Transverse colon (tissue), 3 donors: Measurements from ENCODE around the gene MARCHF3.

Source experiments
- POLR2A ChIP-seq: fragments of 450-650 bp; IDR thresholded peaks from one replicate; pipeline ENCODE4 v1.6.1; 2016; ENCODE audit warnings: antibody characterized with exemption, mild to moderate bottlenecking, moderate library complexity
- POLR2AphosphoS5 ChIP-seq, 3 donors: sonication (generic); formaldehyde crosslinking; IDR thresholded peaks; one replicate each; pipeline ENCODE4 v1.6.1; 2016; ENCODE audit warnings: antibody characterized with exemption in 3 of 3

DNA sequence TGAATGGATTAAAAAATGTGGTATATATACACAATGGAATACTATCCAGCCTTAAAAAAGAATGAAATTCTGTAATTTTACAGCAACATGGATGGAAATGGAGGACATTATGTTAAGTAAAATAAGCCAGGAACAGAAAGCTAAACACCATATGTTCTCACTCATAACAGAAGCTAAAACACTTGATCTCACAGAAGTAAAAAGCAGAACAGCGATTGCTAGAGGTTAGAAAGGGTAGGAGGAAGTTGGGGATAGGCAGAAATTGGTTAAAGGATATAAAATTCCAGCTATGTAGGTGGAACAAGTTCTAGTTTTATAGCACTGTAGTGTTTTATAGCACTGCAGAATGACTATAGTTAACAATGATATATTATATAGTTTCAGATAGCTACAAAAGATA lies 15.8 kb downstream of the MARCHF3 start:
- TF ChIP-seq POLR2A (no peak), POLR2AphosphoS5 (IDR thresholded peaks at IDR 0.05) (no peak)
